GM10266 (cell line): ENCODE measurements around the gene ADRB1.

Experiments
- DNase-seq: peaks from one replicate; pipeline ENCODE4 v3.0.0; 2012; ENCODE audit errors: extremely low spot score
- TF ChIP-seq, protein P1 (sequence below): IDR thresholded peaks from 2 replicates; pipeline ENCODE4 v1.5.1; 2012; ENCODE audit warnings: mild to moderate bottlenecking, low read depth; ENCODE audit not compliant: control insufficient read depth, insufficient read depth; ENCODE audit errors: missing control alignments

Gene ADRB1

GRCh38 chr10:114084215-114084614 is 40.5 kb downstream of the ADRB1 start:
- DNase-seq: no peak
- TF ChIP-seq, protein P1, sequence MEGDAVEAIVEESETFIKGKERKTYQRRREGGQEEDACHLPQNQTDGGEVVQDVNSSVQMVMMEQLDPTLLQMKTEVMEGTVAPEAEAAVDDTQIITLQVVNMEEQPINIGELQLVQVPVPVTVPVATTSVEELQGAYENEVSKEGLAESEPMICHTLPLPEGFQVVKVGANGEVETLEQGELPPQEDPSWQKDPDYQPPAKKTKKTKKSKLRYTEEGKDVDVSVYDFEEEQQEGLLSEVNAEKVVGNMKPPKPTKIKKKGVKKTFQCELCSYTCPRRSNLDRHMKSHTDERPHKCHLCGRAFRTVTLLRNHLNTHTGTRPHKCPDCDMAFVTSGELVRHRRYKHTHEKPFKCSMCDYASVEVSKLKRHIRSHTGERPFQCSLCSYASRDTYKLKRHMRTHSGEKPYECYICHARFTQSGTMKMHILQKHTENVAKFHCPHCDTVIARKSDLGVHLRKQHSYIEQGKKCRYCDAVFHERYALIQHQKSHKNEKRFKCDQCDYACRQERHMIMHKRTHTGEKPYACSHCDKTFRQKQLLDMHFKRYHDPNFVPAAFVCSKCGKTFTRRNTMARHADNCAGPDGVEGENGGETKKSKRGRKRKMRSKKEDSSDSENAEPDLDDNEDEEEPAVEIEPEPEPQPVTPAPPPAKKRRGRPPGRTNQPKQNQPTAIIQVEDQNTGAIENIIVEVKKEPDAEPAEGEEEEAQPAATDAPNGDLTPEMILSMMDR: no peak

GRCh38 chr10:114087255-114087654 is 43.6 kb downstream of the ADRB1 start:
- TF ChIP-seq, protein P1: no peak
- no peak for DNase-seq

DNA sequence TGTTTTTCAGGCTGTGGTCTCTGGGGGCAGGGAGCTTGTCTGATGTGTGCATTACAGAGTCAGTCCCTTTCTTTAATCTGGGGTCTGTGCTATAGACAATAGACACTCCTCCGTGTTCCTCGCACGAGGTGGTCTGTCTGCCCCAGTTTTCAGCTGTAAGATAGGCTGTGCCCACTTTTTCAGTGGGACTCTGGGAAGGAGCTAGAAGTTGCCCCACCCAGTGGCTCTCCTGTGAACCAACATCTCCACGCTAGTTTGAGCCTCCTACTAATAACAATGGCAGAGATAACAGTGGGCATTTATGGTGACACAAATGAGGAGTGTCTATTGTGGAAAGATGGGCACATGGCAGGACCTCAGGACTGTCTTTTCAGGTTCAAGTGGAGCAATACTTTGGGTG is 44.0 kb downstream of the ADRB1 start:
- TF ChIP-seq, protein P1: no peak
- no peak for DNase-seq

GRCh38 chr10:114094795-114095194 is 51.1 kb downstream of the ADRB1 start:
- peak; percentile 53 for DNase-seq
- TF ChIP-seq, protein P1: no peak

DNA sequence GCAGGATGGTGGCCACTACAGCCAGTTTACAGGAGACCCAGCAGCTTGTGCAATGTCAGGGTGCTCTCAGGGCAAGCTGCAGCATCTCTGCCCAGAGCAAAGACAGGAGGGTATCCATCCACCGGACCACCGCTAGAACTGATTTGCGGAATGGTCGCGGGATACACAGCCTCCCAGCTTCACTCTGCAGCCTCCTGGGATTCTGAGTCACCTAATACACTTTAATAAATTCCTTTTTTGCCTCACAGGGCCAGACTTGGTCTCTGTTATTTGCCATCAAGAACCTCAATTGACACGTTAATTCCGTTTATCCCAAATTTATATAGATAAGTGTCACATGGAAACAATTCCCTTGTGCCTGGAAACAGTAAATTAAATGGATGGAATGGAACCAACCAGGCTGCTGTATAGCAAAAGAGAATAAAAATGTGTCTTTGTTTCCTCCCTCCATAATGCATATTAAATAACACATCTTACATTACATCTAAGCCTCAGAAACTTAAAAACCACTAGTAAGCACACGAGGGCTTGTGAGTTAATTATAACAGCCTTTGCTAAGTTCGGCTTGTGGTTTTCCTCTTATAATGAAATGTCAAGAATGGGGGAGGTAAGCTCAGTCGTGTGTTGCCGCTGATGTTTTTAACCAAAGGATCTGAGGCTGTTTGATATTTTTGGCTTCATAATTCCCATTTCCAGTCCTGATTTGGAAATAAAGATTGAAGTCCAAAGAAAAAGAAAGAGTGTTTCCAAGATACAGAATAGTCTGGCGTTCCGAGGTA is 52.1 kb downstream of the ADRB1 start:
- TF ChIP-seq, protein P1: no peak
- peak; percentile 40 for DNase-seq
